ENCODE data around the gene TRIM56.
"Not testable (repeated sequence)": the region's sequence is repeated elsewhere in the genome, so short reads cannot be mapped to it uniquely, and the experiment has no call there.

- TF ChIP-seq CTCF, POLR2A (IDR thresholded peaks at IDR 0.05): not testable (repeated sequence)
Observed at GRCh38 chr7:101064176-101064550, 21.1 kb upstream of the TRIM56 start.
